ENCODE results near the gene ETDC. TPM values are rescaled to one million over a fixed set of nuclear protein-coding genes. Genes with fewer than 3 reads are reported as not detected.
"Not testable (repeated sequence)": the region's sequence is repeated elsewhere in the genome, so short reads cannot be mapped to it uniquely, and the experiment has no call there.

ETDC gene
- not detected in 2 replicates for total RNA-seq (2014; rRNA removed; shearing (Covaris generic))

DNA sequence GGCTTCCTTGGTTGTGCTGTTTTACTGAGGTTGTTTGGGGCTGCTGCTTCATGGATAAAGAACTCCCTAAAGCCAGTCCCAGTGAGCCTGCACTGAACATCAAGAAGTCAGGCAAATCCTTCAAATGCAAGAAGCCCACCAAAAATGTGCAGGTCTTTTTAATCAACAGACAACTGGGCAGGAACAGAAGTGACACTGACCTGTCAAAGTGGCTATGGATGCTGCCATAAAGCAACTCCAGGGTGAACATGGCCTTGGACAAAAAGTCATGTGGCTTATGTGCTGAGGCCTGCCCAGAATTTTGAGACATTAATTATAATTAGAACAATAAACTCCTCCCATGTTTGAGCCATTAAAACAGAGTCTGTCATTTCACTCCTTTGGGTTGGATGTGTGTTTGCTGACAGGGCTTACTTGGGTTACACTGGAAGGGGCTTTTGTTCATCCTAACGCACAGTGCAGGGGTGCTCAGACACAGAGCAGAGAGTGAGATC is at the start of gene ETDC:
Gene ETDC, plus strand, starts transcription at position 51 of the 494 bp plus-strand sequence. Its CDS starts 0 bp downstream, at position 51.
- no peak within 1 kb of the TSS for H3K4me3 ChIP-seq
- no peak within 1 kb of the TSS for H3K27ac ChIP-seq
- no peaks in the 10 kb centered on the region for H3K4me1 ChIP-seq (replicated peaks)
- no peaks in the 10 kb centered on the region for H3K27me3 ChIP-seq (replicated peaks)
- no peaks in the 10 kb centered on the region for H3K9me3 ChIP-seq (replicated peaks)
- no peak for DNase-seq (ENCODE audit: low read depth in 1 of 2, low spot score in 2 of 2)
- no peaks in the 10 kb centered on the region for H3K36me3 ChIP-seq

DNA sequence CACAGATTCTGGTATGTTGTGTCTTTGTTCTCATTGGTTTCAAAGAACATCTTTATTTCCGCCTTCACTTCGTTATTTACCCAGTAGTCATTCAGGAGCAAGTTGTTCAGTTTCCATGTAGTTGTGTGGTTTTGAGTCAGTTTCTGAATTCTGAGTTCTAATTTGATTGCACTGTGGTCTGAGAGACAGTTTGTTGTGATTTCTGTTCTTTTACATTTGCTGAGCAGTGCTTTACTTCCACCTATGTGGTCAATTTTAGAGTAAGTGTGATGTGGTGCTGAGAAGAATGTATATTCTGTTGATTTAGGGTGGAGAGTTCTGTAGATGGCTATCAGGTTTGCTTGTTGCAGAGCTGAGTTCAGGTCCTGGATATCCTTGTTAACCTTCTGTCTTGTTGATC is 48.3 kb upstream of the ETDC start:
- H3K9me3 ChIP-seq (replicated peaks); H3K27me3 ChIP-seq (replicated peaks); H3K4me3 ChIP-seq; H3K36me3 ChIP-seq; H3K4me1 ChIP-seq (replicated peaks); DNase-seq (ENCODE audit: low read depth in 1 of 2, low spot score in 2 of 2); H3K27ac ChIP-seq: not testable (repeated sequence)

DNA sequence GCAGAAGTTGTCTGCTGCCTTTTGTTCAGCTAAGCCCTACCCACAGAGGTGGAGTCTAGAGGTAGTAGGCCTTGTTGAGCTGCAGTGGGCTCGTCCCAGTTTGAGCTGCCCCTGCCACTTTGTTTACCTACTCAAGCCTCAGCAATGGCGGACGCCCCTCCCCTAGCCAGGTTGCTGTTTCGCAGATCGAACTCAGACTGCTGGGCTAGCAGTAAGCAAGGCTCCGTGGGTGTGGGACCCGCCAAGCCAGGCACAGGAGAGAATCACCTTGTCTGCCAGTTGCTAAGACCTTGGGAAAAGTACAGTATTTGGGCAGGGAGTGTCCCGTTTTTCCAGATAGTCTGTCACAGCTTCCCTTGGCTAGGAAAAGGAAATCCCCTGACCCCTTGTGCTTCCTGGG is 45.9 kb upstream of the ETDC start:
- H3K27ac ChIP-seq; DNase-seq (ENCODE audit: low read depth in 1 of 2, low spot score in 2 of 2); H3K9me3 ChIP-seq (replicated peaks); H3K4me1 ChIP-seq (replicated peaks); H3K36me3 ChIP-seq; H3K4me3 ChIP-seq; H3K27me3 ChIP-seq (replicated peaks): not testable (repeated sequence)

DNA sequence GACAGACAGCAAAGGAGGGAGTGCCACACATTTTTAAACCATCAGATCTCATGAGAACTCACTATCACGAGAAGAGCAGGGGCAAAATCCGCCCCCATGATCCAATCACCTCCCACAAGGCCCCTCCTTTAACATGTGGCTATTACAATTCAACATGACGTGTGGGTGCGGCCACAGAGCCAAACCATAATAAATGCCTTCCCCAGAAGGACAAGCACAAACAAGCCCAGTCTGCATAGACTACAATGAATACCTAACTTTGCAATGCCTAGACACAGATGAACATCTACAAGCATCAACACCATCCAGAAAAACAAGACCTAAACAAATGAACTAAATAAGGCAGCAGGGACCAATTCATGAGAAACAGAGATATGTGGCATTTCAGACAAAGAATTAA is 45.1 kb upstream of the ETDC start:
- DNase-seq (ENCODE audit: low read depth in 1 of 2, low spot score in 2 of 2) = no peak
- no peaks in the 10 kb centered on the region for H3K27me3 ChIP-seq (replicated peaks)
- no peak overlapping the region for H3K4me3 ChIP-seq
- H3K27ac ChIP-seq = no peak overlapping the region
- no peaks in the 10 kb centered on the region for H3K9me3 ChIP-seq (replicated peaks)
- no peaks in the 10 kb centered on the region for H3K4me1 ChIP-seq (replicated peaks)
- H3K36me3 ChIP-seq = no peaks in the 10 kb centered on the region

DNA sequence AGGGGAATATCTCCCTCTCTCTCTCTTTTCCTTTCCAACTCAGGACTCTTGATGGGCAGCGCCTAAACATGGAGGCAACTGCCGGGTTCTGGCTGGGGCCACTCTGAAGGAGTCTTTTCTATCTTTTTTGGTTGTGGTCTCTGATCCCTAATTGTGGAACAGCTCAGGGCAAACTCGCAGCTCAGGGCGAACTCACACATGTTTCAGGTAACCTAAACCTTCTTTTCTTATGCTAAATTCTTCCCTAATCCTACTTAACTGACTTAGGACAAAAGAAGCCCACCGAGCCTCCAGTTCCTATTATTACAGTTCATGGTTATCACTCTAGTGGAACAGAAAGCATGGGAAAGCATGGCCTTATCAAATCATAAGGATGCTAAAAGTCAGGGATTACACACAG is 36.1 kb upstream of the ETDC start:
- Histone ChIP-seq H3K9me3 (replicated peaks) (no peaks in the 10 kb centered on the region), H3K4me1 (replicated peaks) (no peaks in the 10 kb centered on the region), H3K36me3 (no peaks in the 10 kb centered on the region), H3K27ac (no peak overlapping the region), H3K4me3 (no peak overlapping the region), H3K27me3 (replicated peaks) (no peaks in the 10 kb centered on the region)
- no peak for DNase-seq (ENCODE audit: low read depth in 1 of 2, low spot score in 2 of 2)

DNA sequence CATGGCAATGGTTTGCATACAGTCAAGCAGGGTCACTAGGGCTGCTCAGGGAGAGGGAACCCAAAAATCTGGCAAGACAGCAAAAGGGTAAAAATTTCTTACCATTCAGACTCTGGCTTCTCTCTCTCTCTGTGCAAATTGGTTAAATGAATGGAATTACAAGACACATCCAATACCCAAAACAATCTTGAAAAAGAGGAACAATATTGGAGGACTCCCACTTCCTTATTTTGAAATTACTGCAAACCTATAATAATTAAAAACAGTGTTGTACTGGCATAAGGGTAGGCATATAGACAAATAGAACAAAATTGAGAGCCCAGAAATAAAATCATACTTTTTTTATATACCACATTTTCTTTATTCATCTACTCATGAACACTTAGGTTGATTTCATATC is 33.3 kb upstream of the ETDC start:
- Histone ChIP-seq H3K4me3 (no peak overlapping the region), H3K27ac (no peak overlapping the region), H3K4me1 (replicated peaks) (no peaks in the 10 kb centered on the region), H3K36me3 (no peaks in the 10 kb centered on the region), H3K27me3 (replicated peaks) (no peaks in the 10 kb centered on the region), H3K9me3 (replicated peaks) (no peaks in the 10 kb centered on the region)
- DNase-seq (ENCODE audit: low read depth in 1 of 2, low spot score in 2 of 2) = no peak

DNA sequence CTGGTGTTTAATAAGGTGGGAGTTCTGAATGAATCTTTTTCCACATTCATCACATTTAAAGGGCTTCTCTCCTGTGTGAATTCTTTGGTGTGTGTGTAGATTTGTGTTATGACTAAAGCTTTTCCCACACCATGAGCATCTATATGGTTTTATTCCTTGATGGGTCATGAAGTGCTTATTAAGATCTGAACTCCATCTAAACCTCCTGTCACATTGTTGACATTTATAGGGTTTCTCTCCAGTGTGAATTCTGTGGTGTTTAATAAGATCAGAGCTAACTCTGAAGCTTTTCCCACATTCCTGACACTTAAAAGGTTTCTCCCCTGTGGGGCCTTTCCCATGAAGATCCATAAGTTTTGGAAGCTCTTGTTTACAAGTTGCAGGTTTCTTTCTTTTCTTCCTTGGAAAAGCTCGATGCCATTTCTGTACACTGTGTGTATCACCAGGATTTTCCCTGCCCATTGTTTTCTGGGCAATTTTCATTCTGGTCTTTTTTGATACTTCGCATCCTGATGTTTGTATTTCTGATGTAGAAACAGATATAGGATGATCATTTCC is 21.9 kb upstream of the ETDC start:
- no peak for DNase-seq (ENCODE audit: low read depth in 1 of 2, low spot score in 2 of 2)
- H3K27ac ChIP-seq = no peak overlapping the region
- no peak overlapping the region for H3K4me3 ChIP-seq
- H3K36me3 ChIP-seq = no peaks in the 10 kb centered on the region
- H3K4me1 ChIP-seq (replicated peaks) = no peaks in the 10 kb centered on the region
- 0 out of 2 replicates have a peak, but pooled peaks cover 2% of the 10 kb centered on the region for H3K9me3 ChIP-seq (replicated peaks)
- no peaks in the 10 kb centered on the region for H3K27me3 ChIP-seq (replicated peaks)

DNA sequence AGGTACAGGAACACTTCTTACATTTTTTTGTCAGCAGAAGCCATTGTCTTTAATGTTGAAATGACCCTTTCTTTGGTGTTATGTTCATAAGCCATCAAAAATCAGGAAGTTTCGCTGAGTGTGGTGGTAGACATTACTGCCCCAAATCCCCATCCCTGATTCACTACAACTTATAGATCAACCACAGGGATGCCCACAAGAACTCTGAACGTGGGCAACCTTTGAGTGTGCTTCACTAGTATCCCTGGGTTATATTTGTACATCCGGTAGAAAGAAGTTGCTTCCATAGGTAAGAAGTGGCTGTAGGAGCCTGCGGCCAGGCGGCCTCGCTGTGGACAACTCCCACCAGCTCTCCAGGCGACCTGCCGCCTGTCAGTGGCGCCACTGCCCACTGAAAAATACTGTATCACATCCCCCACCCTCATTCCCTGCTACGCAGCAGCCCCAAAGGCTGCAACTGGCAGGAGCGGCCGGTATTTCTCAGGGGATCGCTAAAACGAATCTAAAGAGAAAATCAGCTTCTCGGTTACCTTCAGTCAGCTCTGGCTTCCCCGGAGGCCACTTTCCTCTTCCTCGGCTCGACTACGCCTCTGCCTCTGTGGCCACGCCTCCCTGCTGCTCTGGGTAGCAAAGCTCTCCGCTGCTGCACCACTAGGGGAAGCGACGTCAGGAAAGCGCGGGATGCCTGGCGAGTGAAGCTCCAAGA is 13.9 kb upstream of the ETDC start:
- no peak for DNase-seq (ENCODE audit: low read depth in 1 of 2, low spot score in 2 of 2)
- Histone ChIP-seq H3K27ac (no peak overlapping the region), H3K4me1 (replicated peaks) (no peaks in the 10 kb centered on the region), H3K27me3 (replicated peaks) (no peaks in the 10 kb centered on the region), H3K9me3 (replicated peaks) (no peaks in the 10 kb centered on the region), H3K36me3 (no peaks in the 10 kb centered on the region), H3K4me3 (no peak overlapping the region)

DNA sequence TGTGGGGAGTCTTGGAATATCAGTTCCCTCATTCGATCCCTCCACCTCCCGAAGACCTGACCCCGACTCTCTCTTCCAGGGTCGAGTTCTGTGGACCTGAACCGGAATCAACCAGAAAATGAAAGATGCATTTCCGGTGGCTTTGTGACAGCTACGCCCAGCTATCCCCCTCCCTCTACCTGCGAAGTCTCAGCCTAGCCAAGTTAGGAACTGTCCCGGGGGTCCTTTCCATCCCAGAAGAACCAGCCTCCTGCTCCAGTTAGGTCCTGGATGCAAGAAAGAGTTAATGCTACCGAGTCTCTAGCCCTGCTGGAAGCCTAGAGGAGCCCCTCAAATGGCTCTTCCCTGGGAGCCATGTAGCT is 13.4 kb upstream of the ETDC start:
- no peak for DNase-seq (ENCODE audit: low read depth in 1 of 2, low spot score in 2 of 2)
- Histone ChIP-seq H3K9me3 (replicated peaks) (no peaks in the 10 kb centered on the region), H3K4me1 (replicated peaks) (no peaks in the 10 kb centered on the region), H3K4me3 (no peak overlapping the region), H3K27ac (no peak overlapping the region), H3K36me3 (no peaks in the 10 kb centered on the region), H3K27me3 (replicated peaks) (no peaks in the 10 kb centered on the region)

DNA sequence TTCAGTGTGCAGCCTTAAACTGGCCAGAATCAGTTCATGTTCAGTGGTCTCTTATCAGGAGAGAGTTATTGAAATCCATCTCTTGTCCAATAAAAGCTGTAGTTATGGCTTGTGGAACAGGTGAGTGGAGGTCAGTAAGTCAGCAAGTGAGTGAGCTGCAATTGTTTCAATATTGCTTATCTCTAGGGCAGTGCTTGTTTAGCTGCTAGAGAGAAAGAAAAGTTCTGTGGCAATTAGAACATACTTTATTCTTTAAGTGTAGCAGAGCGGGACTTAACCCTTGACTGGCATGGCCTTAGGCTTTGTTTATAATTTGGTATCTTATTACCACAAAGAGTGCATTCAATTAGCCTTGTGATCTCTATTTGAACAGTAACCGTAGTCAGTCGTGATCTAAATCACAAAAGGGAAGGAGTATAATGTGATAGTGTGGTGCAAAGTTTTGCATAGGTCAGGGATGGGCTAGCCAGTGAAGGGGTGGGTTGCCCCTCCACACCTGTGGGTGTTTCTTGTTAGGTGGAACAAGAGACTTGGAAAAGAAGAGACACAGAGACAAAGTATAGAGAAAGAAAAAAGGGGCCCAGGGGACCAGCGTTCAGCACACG is 6.9 kb upstream of the ETDC start:
- Histone ChIP-seq H3K4me3 (no peak overlapping the region), H3K9me3 (replicated peaks) (no peaks in the 10 kb centered on the region), H3K27ac (no peak overlapping the region), H3K4me1 (replicated peaks) (no peaks in the 10 kb centered on the region), H3K27me3 (replicated peaks) (no peaks in the 10 kb centered on the region), H3K36me3 (no peaks in the 10 kb centered on the region)
- DNase-seq (ENCODE audit: low read depth in 1 of 2, low spot score in 2 of 2) = no peak

DNA sequence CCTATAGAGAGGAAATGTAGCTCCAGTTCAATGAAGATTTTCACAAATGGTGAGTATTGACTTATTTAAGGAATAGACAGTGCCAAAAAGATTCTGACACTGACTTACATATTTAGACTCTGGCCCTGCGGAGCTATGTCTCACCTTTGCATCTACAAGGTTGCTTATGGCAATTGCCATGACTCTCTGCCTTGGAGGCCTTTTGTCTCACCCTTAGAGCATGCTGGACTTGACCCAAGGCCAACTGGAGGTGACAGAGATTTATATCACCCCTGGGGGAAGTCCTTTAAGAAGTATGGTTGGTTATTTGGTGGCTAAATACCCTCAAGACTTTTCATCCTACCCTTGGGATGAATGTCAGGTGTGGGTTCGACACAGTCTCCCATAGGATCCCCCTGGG is 4.5 kb upstream of the ETDC start:
- no peaks in the 10 kb centered on the region for H3K27me3 ChIP-seq (replicated peaks)
- no peaks in the 10 kb centered on the region for H3K36me3 ChIP-seq
- DNase-seq (ENCODE audit: low read depth in 1 of 2, low spot score in 2 of 2) = no peak
- H3K4me3 ChIP-seq = no peak overlapping the region
- H3K9me3 ChIP-seq (replicated peaks) = no peaks in the 10 kb centered on the region
- no peak overlapping the region for H3K27ac ChIP-seq
- no peaks in the 10 kb centered on the region for H3K4me1 ChIP-seq (replicated peaks)

DNA sequence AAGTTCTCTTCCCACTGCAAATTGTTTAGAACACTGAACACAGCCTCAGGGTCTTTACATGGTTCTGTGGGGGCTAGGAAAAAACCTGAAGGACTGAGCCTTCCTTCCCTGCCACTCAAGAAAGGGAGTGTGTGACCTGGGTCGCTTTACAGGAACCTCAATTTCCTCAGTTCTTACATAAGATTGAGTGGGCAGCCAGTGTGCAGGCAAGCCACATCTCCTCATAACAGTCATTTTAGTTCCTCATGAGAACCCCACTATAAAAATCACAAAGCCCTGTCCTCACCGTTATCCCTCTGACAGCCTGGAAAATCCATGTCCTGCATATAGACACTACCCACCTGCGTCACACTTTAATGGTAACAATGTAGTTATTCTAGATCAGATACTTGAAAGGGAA is 2.1 kb upstream of the ETDC start:
- Histone ChIP-seq H3K36me3 (no peaks in the 10 kb centered on the region), H3K4me3 (no peak overlapping the region), H3K27me3 (replicated peaks) (no peaks in the 10 kb centered on the region), H3K9me3 (replicated peaks) (no peaks in the 10 kb centered on the region), H3K27ac (no peak overlapping the region), H3K4me1 (replicated peaks) (no peaks in the 10 kb centered on the region)
- no peak for DNase-seq (ENCODE audit: low read depth in 1 of 2, low spot score in 2 of 2)

DNA sequence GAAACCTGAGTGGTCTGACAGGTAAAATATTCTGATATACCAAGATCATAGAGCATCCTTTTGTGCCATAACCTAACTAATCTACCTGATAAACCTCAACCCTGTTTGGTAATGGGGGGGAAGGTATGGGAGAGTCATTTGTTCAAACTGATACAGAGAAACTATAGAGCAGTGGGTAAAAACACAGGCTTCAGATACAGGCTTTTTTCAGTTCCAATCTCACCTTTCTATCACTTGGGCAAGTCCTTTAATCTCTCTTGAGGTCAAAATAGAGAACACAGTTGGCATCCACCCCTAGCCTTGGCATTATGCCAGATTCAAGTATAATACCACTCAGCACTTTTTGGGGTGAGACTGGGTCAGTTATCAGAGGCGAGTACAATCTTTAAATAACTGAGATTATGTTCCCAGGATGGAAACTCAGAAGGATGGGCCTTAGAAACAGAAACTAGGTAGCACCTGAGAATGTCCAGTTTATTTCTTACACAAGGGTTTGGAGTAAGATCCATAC is 880 bp upstream of the ETDC start:
- Histone ChIP-seq H3K36me3 (no peaks in the 10 kb centered on the region), H3K9me3 (replicated peaks) (no peaks in the 10 kb centered on the region), H3K27me3 (replicated peaks) (no peaks in the 10 kb centered on the region), H3K27ac (no peak overlapping the region), H3K4me3 (no peak overlapping the region), H3K4me1 (replicated peaks) (no peaks in the 10 kb centered on the region)
- DNase-seq (ENCODE audit: low read depth in 1 of 2, low spot score in 2 of 2) = no peak

DNA sequence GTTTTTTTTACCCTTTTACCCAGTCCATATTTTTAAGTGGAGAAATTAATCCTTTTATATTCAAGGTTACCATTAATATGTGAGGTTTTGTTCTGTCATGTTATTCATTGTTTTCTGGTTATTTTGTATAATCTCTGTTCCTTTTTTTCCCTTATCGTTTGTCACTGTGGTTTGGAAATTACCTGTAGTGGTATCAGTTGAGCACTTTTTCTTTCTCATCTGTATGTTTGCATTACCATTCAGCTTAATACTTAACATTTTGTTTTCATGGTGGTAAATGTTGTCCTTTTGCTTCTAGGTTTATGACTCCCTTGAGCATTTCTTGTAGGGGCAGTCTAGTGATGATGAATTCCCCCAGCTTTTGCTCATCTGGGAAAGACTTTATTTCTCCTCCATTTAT is 6.6 kb downstream of the ETDC start:
- H3K9me3 ChIP-seq (replicated peaks) = no peaks in the 10 kb centered on the region
- H3K4me1 ChIP-seq (replicated peaks) = no peaks in the 10 kb centered on the region
- no peak overlapping the region for H3K4me3 ChIP-seq
- H3K36me3 ChIP-seq = no peaks in the 10 kb centered on the region
- no peak overlapping the region for H3K27ac ChIP-seq
- no peak for DNase-seq (ENCODE audit: low read depth in 1 of 2, low spot score in 2 of 2)
- no peaks in the 10 kb centered on the region for H3K27me3 ChIP-seq (replicated peaks)

Data from SJSA1 (cell line).